D721Med (cell line): Measurements from ENCODE around the gene PRDX3.

Source experiments
- DNase-seq: peaks from one replicate; pipeline ENCODE4 v3.0.0; 2011; ENCODE audit warnings: low spot score; ENCODE audit not compliant: insufficient read length
- FAIRE-seq: peaks from 2 replicates; lab custom pipeline; 2011; peaks lifted over from hg19 to GRCh38; lab: Jason Lieb, UNC
- TF ChIP-seq, protein P1 (sequence below): IDR thresholded peaks from 2 replicates; pipeline ENCODE4 v1.5.1; 2012; ENCODE audit warnings: mild to moderate bottlenecking, control low read depth; ENCODE audit not compliant: insufficient read depth; ENCODE audit errors: missing control alignments

PRDX3 gene

GRCh38 chr10:119120875-119121274 lies 57.7 kb downstream of the PRDX3 start:
- DNase-seq (no peak), FAIRE-seq (no peak)
- TF ChIP-seq, protein P1, sequence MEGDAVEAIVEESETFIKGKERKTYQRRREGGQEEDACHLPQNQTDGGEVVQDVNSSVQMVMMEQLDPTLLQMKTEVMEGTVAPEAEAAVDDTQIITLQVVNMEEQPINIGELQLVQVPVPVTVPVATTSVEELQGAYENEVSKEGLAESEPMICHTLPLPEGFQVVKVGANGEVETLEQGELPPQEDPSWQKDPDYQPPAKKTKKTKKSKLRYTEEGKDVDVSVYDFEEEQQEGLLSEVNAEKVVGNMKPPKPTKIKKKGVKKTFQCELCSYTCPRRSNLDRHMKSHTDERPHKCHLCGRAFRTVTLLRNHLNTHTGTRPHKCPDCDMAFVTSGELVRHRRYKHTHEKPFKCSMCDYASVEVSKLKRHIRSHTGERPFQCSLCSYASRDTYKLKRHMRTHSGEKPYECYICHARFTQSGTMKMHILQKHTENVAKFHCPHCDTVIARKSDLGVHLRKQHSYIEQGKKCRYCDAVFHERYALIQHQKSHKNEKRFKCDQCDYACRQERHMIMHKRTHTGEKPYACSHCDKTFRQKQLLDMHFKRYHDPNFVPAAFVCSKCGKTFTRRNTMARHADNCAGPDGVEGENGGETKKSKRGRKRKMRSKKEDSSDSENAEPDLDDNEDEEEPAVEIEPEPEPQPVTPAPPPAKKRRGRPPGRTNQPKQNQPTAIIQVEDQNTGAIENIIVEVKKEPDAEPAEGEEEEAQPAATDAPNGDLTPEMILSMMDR = no peak

DNA sequence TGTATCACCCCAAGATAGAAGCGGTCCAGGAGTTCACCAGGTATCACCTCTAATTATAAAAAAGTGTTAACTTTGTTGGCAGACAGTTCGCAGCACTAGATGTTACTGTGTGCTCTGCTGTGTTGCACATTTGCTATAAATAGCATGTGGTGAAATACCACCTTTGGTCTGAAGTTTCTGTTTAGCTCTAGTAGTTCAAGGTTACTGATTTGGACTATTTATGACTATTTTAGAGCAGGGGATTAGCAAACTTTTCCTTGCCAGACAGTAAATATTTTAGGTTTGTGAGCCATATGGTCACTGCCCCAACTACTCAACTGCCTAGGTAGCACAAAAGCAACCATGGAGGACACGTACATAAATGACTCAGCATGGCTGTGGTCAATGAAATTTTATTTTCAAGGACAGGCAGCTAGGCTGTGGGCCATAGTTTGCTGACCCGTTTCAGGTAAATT lies 58.2 kb downstream of the PRDX3 start:
- DNase-seq (no peak), FAIRE-seq (no peak)
- TF ChIP-seq, protein P1 = no peak

GRCh38 chr10:119119400-119119799 lies 59.2 kb downstream of the PRDX3 start:
- DNase-seq (no peak), FAIRE-seq (no peak)
- TF ChIP-seq, protein P1 = no peak

GRCh38 chr10:119118231-119118630 lies 60.4 kb downstream of the PRDX3 start:
- DNase-seq (no peak), FAIRE-seq (no peak)
- TF ChIP-seq, protein P1 = no peak
